CD4-positive, CD25-positive, alpha-beta regulatory T cell (primary cell): ENCODE measurements around the gene ELMO1. TPM values are rescaled to one million over a fixed set of nuclear protein-coding genes. Genes with fewer than 3 reads are reported as not detected.

ENCODE experiments used
- ATAC-seq, 2 donors: fragments of 150-1000 bp; cut with Tn5 transposase; one replicate each; pipeline ENCODE4 v1.10.0; 2021; ENCODE audit warnings: low read depth in 2 of 2, moderate number of reproducible peaks in 2 of 2, moderate library complexity in 1 of 2
- DNase-seq, 3 donors: peaks; one replicate each; pipeline versions ENCODE4 v3.0.0 to v3.0.0-alpha.2; 2012 to 2022; ENCODE audit warnings: mixed read lengths in 1 of 3
- H3K27ac ChIP-seq: one replicate; pipeline ENCODE4 v1.7.0; 2013; ENCODE audit warnings: mild to moderate bottlenecking, low read length; ENCODE audit not compliant: insufficient read depth, poor library complexity, severe bottlenecking
- H3K27me3 ChIP-seq: one replicate; pipeline ENCODE4 v1.7.0; 2013; ENCODE audit warnings: low read length; ENCODE audit not compliant: control insufficient read depth, insufficient read depth
- H3K36me3 ChIP-seq: one replicate; pipeline ENCODE4 v1.7.0; 2013; ENCODE audit warnings: mild to moderate bottlenecking, low read length, moderate library complexity; ENCODE audit not compliant: control insufficient read depth, insufficient read depth
- H3K4me1 ChIP-seq: 2 replicates; pipeline ENCODE4 v1.7.0; 2013; ENCODE audit warnings: mild to moderate bottlenecking, low read length; ENCODE audit not compliant: insufficient read depth, control insufficient read depth, poor library complexity, severe bottlenecking
- H3K4me3 ChIP-seq: one replicate; pipeline ENCODE4 v1.7.0; 2013; ENCODE audit warnings: low read depth, mild to moderate bottlenecking, low read length, moderate library complexity
- H3K9me3 ChIP-seq, 2 experiments: 1 replicate in 1 of 2; 2 replicates in 1 of 2; pipeline ENCODE4 v1.7.0; 2013; ENCODE audit warnings: low read length in 2 of 2, mild to moderate bottlenecking in 1 of 2, moderate library complexity in 1 of 2; ENCODE audit not compliant: control insufficient read depth in 2 of 2
- H3K27ac Mint-ChIP-seq, 3 donors: one replicate each; pipeline ENCODE4 v1.8.0; 2020 to 2022; ENCODE audit warnings: mild to moderate bottlenecking in 3 of 3, mixed read lengths in 3 of 3, moderate library complexity in 2 of 3
- H3K27me3 Mint-ChIP-seq: one replicate; pipeline ENCODE4 v1.8.0; 2022; ENCODE audit warnings: mild to moderate bottlenecking, mixed read lengths
- H3K36me3 Mint-ChIP-seq: one replicate; pipeline ENCODE4 v1.8.0; 2020; ENCODE audit warnings: mixed read lengths
- H3K4me1 Mint-ChIP-seq, 4 donors: one replicate each; pipeline ENCODE4 v1.8.0; 2020 to 2022; ENCODE audit warnings: mixed read lengths in 4 of 4, mild to moderate bottlenecking in 1 of 4
- H3K4me3 Mint-ChIP-seq, 4 donors: one replicate each; pipeline ENCODE4 v1.8.0; 2020 to 2022; ENCODE audit warnings: mild to moderate bottlenecking in 4 of 4, mixed read lengths in 4 of 4, moderate library complexity in 3 of 4
- H3K9me3 Mint-ChIP-seq, 7 donors: one replicate each; pipeline ENCODE4 v1.8.0; 2020 to 2022; ENCODE audit warnings: mixed read lengths in 7 of 7, mild to moderate bottlenecking in 3 of 7, moderate library complexity in 2 of 7
- polyA plus RNA-seq, 4 donors: library from polyadenylated mRNA; unstranded; fragments of 300-500 nt; fragmentation: Illumina TruSeq; gene quantifications; one replicate each; pipeline ENCODE4 v1.2.3, GENCODE V29; 2021
- total RNA-seq: library from RNA; stranded (reverse); gene quantifications from one replicate; pipeline ENCODE4 v1.2.3, GENCODE V29; 2022

ELMO1 gene
- total and polyA plus RNA-seq, 5 donors from 2014 or later = 39.5 to 162 (median 53.5) TPM

- H3K9me3 ChIP-seq = no peaks in the 10 kb centered on the region
- no peak overlapping the region for H3K4me3 ChIP-seq
- H3K36me3 ChIP-seq = no peaks in the 10 kb centered on the region
- peaks cover 0 to under 1% (median 0%) of the 10 kb centered on the region in 7 donors for H3K9me3 Mint-ChIP-seq
- no peak overlapping the region for H3K27ac Mint-ChIP-seq
- peaks cover 11 to 51% (median 29%) of the 10 kb centered on the region in 4 donors for H3K4me1 Mint-ChIP-seq
- H3K4me3 Mint-ChIP-seq = no peak overlapping the region
- no peak overlapping the region for H3K27ac ChIP-seq
- H3K27me3 Mint-ChIP-seq = no peaks in the 10 kb centered on the region
- H3K36me3 Mint-ChIP-seq = no peaks in the 10 kb centered on the region
- no peak for ATAC-seq
- no peaks in the 10 kb centered on the region for H3K4me1 ChIP-seq
- no peaks in the 10 kb centered on the region for H3K27me3 ChIP-seq
- no peak for DNase-seq
Observed at GRCh38 chr7:37392673-37393017, 56.0 kb downstream of the ELMO1 start.

- Mint-ChIP-seq H3K27me3 (no peaks in the 10 kb centered on the region), H3K4me1 (peaks cover 11 to 46% (median 29%) of the 10 kb centered on the region in 4 donors), H3K36me3 (no peaks in the 10 kb centered on the region), H3K4me3 (no peak overlapping the region), H3K27ac (no peak overlapping the region), H3K9me3 (no peaks in the 10 kb centered on the region)
- no peaks in the 10 kb centered on the region for H3K36me3 ChIP-seq
- no peaks in the 10 kb centered on the region for H3K4me1 ChIP-seq
- ATAC-seq (no peak), DNase-seq (no peak)
- no peak overlapping the region for H3K27ac ChIP-seq
- no peaks in the 10 kb centered on the region for H3K9me3 ChIP-seq
- H3K4me3 ChIP-seq = no peak overlapping the region
- no peaks in the 10 kb centered on the region for H3K27me3 ChIP-seq
Observed at GRCh38 chr7:37391791-37392672, 56.6 kb downstream of the ELMO1 start.

- Mint-ChIP-seq H3K36me3 (peaks cover 4% of the 10 kb centered on the region), H3K27ac (no peak overlapping the region), H3K4me3 (no peak overlapping the region), H3K4me1 (peaks cover 0 to 30% (median 19%) of the 10 kb centered on the region in 4 donors), H3K27me3 (no peaks in the 10 kb centered on the region), H3K9me3 (no peaks in the 10 kb centered on the region)
- Histone ChIP-seq H3K9me3 (no peaks in the 10 kb centered on the region), H3K4me1 (no peaks in the 10 kb centered on the region), H3K36me3 (no peaks in the 10 kb centered on the region), H3K4me3 (no peak overlapping the region), H3K27me3 (no peaks in the 10 kb centered on the region), H3K27ac (no peak overlapping the region)
- no peak for ATAC-seq
- no peak for DNase-seq
Observed at GRCh38 chr7:37390114-37390513, 58.5 kb downstream of the ELMO1 start.

- no peaks in the 10 kb centered on the region for H3K9me3 Mint-ChIP-seq
- Histone ChIP-seq H3K27ac (no peak overlapping the region), H3K27me3 (no peaks in the 10 kb centered on the region), H3K4me1 (no peaks in the 10 kb centered on the region), H3K36me3 (no peaks in the 10 kb centered on the region), H3K4me3 (no peak overlapping the region), H3K9me3 (no peaks in the 10 kb centered on the region)
- no peak overlapping the region for H3K4me3 Mint-ChIP-seq
- H3K27ac Mint-ChIP-seq = no peak overlapping the region
- no peaks in the 10 kb centered on the region for H3K27me3 Mint-ChIP-seq
- H3K36me3 Mint-ChIP-seq = peaks cover 4% of the 10 kb centered on the region
- peaks cover 0 to 22% (median 11%) of the 10 kb centered on the region in 4 donors for H3K4me1 Mint-ChIP-seq
- no peak for DNase-seq
- ATAC-seq = no peak
Observed at GRCh38 chr7:37388811-37389210, 59.9 kb downstream of the ELMO1 start.

- Histone ChIP-seq H3K27me3 (no peaks in the 10 kb centered on the region), H3K27ac (no peak overlapping the region), H3K4me1 (no peaks in the 10 kb centered on the region), H3K36me3 (no peaks in the 10 kb centered on the region), H3K4me3 (no peak overlapping the region), H3K9me3 (no peaks in the 10 kb centered on the region)
- no peak for ATAC-seq
- Mint-ChIP-seq H3K36me3 (peaks cover 4% of the 10 kb centered on the region), H3K9me3 (no peaks in the 10 kb centered on the region), H3K4me3 (no peak overlapping the region), H3K27me3 (no peaks in the 10 kb centered on the region), H3K27ac (no peak overlapping the region), H3K4me1 (peaks cover 0 to 28% (median 11%) of the 10 kb centered on the region in 4 donors)
- DNase-seq = no peak
Observed at GRCh38 chr7:37385787-37386186, 62.9 kb downstream of the ELMO1 start.

GRCh38 chr7:37382546-37383088 lies 66.0 kb downstream of the ELMO1 start:
- H3K4me1 ChIP-seq = no peaks in the 10 kb centered on the region

GRCh38 chr7:37380831-37381230 lies 67.8 kb downstream of the ELMO1 start:
- Mint-ChIP-seq H3K4me3 (no peak overlapping the region), H3K36me3 (peaks cover 16% of the 10 kb centered on the region), H3K27ac (peak overlapping the region in 1 of 3 donors; percentile 29), H3K9me3 (peaks cover 0 to 20% (median 4%) of the 10 kb centered on the region in 7 donors), H3K4me1 (peaks cover 0 to 30% (median 6%) of the 10 kb centered on the region in 4 donors), H3K27me3 (no peaks in the 10 kb centered on the region)
- no peak for DNase-seq
- ATAC-seq = no peak
- H3K27me3 ChIP-seq = no peaks in the 10 kb centered on the region
- no peak overlapping the region for H3K4me3 ChIP-seq
- H3K4me1 ChIP-seq = no peaks in the 10 kb centered on the region
- peaks cover 6 to 15% of the 10 kb centered on the region in 2 experiments for H3K9me3 ChIP-seq
- H3K27ac ChIP-seq = no peak overlapping the region
- no peaks in the 10 kb centered on the region for H3K36me3 ChIP-seq

More at GRCh38 chr7:37382546-37383088, 66.0 kb downstream of the ELMO1 start:
- Mint-ChIP-seq H3K27me3 (no peaks in the 10 kb centered on the region), H3K4me1 (peaks cover 0 to 30% (median 6%) of the 10 kb centered on the region in 4 donors), H3K27ac (no peak overlapping the region), H3K9me3 (peaks cover 0 to 5% (median 0%) of the 10 kb centered on the region in 7 donors), H3K4me3 (no peak overlapping the region), H3K36me3 (peaks cover 7% of the 10 kb centered on the region)
- ATAC-seq = no peak
- Histone ChIP-seq H3K4me3 (no peak overlapping the region), H3K27me3 (no peaks in the 10 kb centered on the region), H3K9me3 (no peaks in the 10 kb centered on the region), H3K27ac (no peak overlapping the region), H3K36me3 (no peaks in the 10 kb centered on the region)
- DNase-seq = no peak
